Measurements from ENCODE around the gene CDK5RAP2.

CDK5RAP2 gene

GRCh38 chr9:120402741-120403542 is 177.0 kb downstream of the CDK5RAP2 start:
- no peak overlapping the region for H3K9ac ChIP-seq (ENCODE audit: low read depth in 1 of 2, low read length in 2 of 2)
- H3K4me1 ChIP-seq (ENCODE audit: control insufficient read depth in 1 of 2, insufficient read depth in 2 of 2, low read length in 2 of 2): no peaks in the 10 kb centered on the region
- H3K36me3 ChIP-seq (ENCODE audit: control insufficient read depth in 1 of 2, insufficient read depth in 2 of 2, low read length in 2 of 2): peaks cover 30 to 79% of the 10 kb centered on the region in 2 donors
- H3K27ac ChIP-seq (ENCODE audit: low read depth, low read length): no peak overlapping the region
- no peaks in the 10 kb centered on the region for H3K27me3 ChIP-seq (ENCODE audit: control insufficient read depth in 1 of 2, insufficient read depth in 2 of 2, low read length in 2 of 2)
- no peak overlapping the region for H3K4me3 ChIP-seq (ENCODE audit: low read depth in 1 of 2, low read length in 2 of 2)
- no peaks in the 10 kb centered on the region for H3K9me3 ChIP-seq (ENCODE audit: control insufficient read depth in 1 of 2, low read length in 2 of 2)

GRCh38 chr9:120399940-120400339 is 180.0 kb downstream of the CDK5RAP2 start:
- Histone ChIP-seq H3K36me3 (ENCODE audit: control insufficient read depth in 1 of 2, insufficient read depth in 2 of 2, low read length in 2 of 2) (peaks cover 27 to 76% of the 10 kb centered on the region in 2 donors), H3K4me1 (ENCODE audit: control insufficient read depth in 1 of 2, insufficient read depth in 2 of 2, low read length in 2 of 2) (no peaks in the 10 kb centered on the region), H3K27ac (ENCODE audit: low read depth, low read length) (no peak overlapping the region), H3K27me3 (ENCODE audit: control insufficient read depth in 1 of 2, insufficient read depth in 2 of 2, low read length in 2 of 2) (no peaks in the 10 kb centered on the region), H3K9me3 (ENCODE audit: control insufficient read depth in 1 of 2, low read length in 2 of 2) (no peaks in the 10 kb centered on the region), H3K4me3 (ENCODE audit: low read depth in 1 of 2, low read length in 2 of 2) (no peak overlapping the region), H3K9ac (ENCODE audit: low read depth in 1 of 2, low read length in 2 of 2) (no peak overlapping the region)

- Histone ChIP-seq H3K27ac (ENCODE audit: low read depth, low read length) (no peak overlapping the region), H3K36me3 (ENCODE audit: control insufficient read depth in 1 of 2, insufficient read depth in 2 of 2, low read length in 2 of 2) (peaks cover 34 to 71% of the 10 kb centered on the region in 2 donors), H3K4me1 (ENCODE audit: control insufficient read depth in 1 of 2, insufficient read depth in 2 of 2, low read length in 2 of 2) (no peaks in the 10 kb centered on the region), H3K27me3 (ENCODE audit: control insufficient read depth in 1 of 2, insufficient read depth in 2 of 2, low read length in 2 of 2) (no peaks in the 10 kb centered on the region), H3K9ac (ENCODE audit: low read depth in 1 of 2, low read length in 2 of 2) (no peak overlapping the region), H3K4me3 (ENCODE audit: low read depth in 1 of 2, low read length in 2 of 2) (no peak overlapping the region), H3K9me3 (ENCODE audit: control insufficient read depth in 1 of 2, low read length in 2 of 2) (no peaks in the 10 kb centered on the region)
These were observed 181.7 kb downstream of the CDK5RAP2 start for GRCh38 chr9:120398286-120398685.

GRCh38 chr9:120397453-120397852 is 182.5 kb downstream of the CDK5RAP2 start:
- H3K4me3 ChIP-seq (ENCODE audit: low read depth in 1 of 2, low read length in 2 of 2): no peak overlapping the region
- H3K9ac ChIP-seq (ENCODE audit: low read depth in 1 of 2, low read length in 2 of 2): no peak overlapping the region
- no peaks in the 10 kb centered on the region for H3K27me3 ChIP-seq (ENCODE audit: control insufficient read depth in 1 of 2, insufficient read depth in 2 of 2, low read length in 2 of 2)
- H3K27ac ChIP-seq (ENCODE audit: low read depth, low read length): no peak overlapping the region
- H3K4me1 ChIP-seq (ENCODE audit: control insufficient read depth in 1 of 2, insufficient read depth in 2 of 2, low read length in 2 of 2): no peaks in the 10 kb centered on the region
- peaks cover 41 to 71% of the 10 kb centered on the region in 2 donors for H3K36me3 ChIP-seq (ENCODE audit: control insufficient read depth in 1 of 2, insufficient read depth in 2 of 2, low read length in 2 of 2)
- H3K9me3 ChIP-seq (ENCODE audit: control insufficient read depth in 1 of 2, low read length in 2 of 2): no peaks in the 10 kb centered on the region

GRCh38 chr9:120396931-120397330 is 183.0 kb downstream of the CDK5RAP2 start:
- Histone ChIP-seq H3K4me3 (ENCODE audit: low read depth in 1 of 2, low read length in 2 of 2) (no peak overlapping the region), H3K9ac (ENCODE audit: low read depth in 1 of 2, low read length in 2 of 2) (no peak overlapping the region), H3K9me3 (ENCODE audit: control insufficient read depth in 1 of 2, low read length in 2 of 2) (no peaks in the 10 kb centered on the region), H3K27me3 (ENCODE audit: control insufficient read depth in 1 of 2, insufficient read depth in 2 of 2, low read length in 2 of 2) (no peaks in the 10 kb centered on the region), H3K4me1 (ENCODE audit: control insufficient read depth in 1 of 2, insufficient read depth in 2 of 2, low read length in 2 of 2) (no peaks in the 10 kb centered on the region), H3K27ac (ENCODE audit: low read depth, low read length) (no peak overlapping the region), H3K36me3 (ENCODE audit: control insufficient read depth in 1 of 2, insufficient read depth in 2 of 2, low read length in 2 of 2) (peaks cover 47 to 72% of the 10 kb centered on the region in 2 donors)

- Histone ChIP-seq H3K36me3 (ENCODE audit: control insufficient read depth in 1 of 2, insufficient read depth in 2 of 2, low read length in 2 of 2) (peaks cover 52 to 78% of the 10 kb centered on the region in 2 donors), H3K4me3 (ENCODE audit: low read depth in 1 of 2, low read length in 2 of 2) (no peak overlapping the region), H3K9ac (ENCODE audit: low read depth in 1 of 2, low read length in 2 of 2) (no peak overlapping the region), H3K27me3 (ENCODE audit: control insufficient read depth in 1 of 2, insufficient read depth in 2 of 2, low read length in 2 of 2) (no peaks in the 10 kb centered on the region), H3K9me3 (ENCODE audit: control insufficient read depth in 1 of 2, low read length in 2 of 2) (no peaks in the 10 kb centered on the region), H3K4me1 (ENCODE audit: control insufficient read depth in 1 of 2, insufficient read depth in 2 of 2, low read length in 2 of 2) (no peaks in the 10 kb centered on the region), H3K27ac (ENCODE audit: low read depth, low read length) (no peak overlapping the region)
These were observed 183.5 kb downstream of the CDK5RAP2 start for GRCh38 chr9:120396418-120396817.

- H3K4me1 ChIP-seq (ENCODE audit: control insufficient read depth in 1 of 2, insufficient read depth in 2 of 2, low read length in 2 of 2): no peaks in the 10 kb centered on the region
- no peak overlapping the region for H3K9ac ChIP-seq (ENCODE audit: low read depth in 1 of 2, low read length in 2 of 2)
- H3K27me3 ChIP-seq (ENCODE audit: control insufficient read depth in 1 of 2, insufficient read depth in 2 of 2, low read length in 2 of 2): no peaks in the 10 kb centered on the region
- peaks cover 51 to 79% of the 10 kb centered on the region in 2 donors for H3K36me3 ChIP-seq (ENCODE audit: control insufficient read depth in 1 of 2, insufficient read depth in 2 of 2, low read length in 2 of 2)
- H3K27ac ChIP-seq (ENCODE audit: low read depth, low read length): no peak overlapping the region
- no peaks in the 10 kb centered on the region for H3K9me3 ChIP-seq (ENCODE audit: control insufficient read depth in 1 of 2, low read length in 2 of 2)
- no peak overlapping the region for H3K4me3 ChIP-seq (ENCODE audit: low read depth in 1 of 2, low read length in 2 of 2)
These were observed 184.6 kb downstream of the CDK5RAP2 start for GRCh38 chr9:120395376-120395775.

- Histone ChIP-seq H3K27me3 (ENCODE audit: control insufficient read depth in 1 of 2, insufficient read depth in 2 of 2, low read length in 2 of 2) (no peaks in the 10 kb centered on the region), H3K4me1 (ENCODE audit: control insufficient read depth in 1 of 2, insufficient read depth in 2 of 2, low read length in 2 of 2) (no peaks in the 10 kb centered on the region), H3K36me3 (ENCODE audit: control insufficient read depth in 1 of 2, insufficient read depth in 2 of 2, low read length in 2 of 2) (peaks cover 44 to 76% of the 10 kb centered on the region in 2 donors), H3K9me3 (ENCODE audit: control insufficient read depth in 1 of 2, low read length in 2 of 2) (no peaks in the 10 kb centered on the region), H3K4me3 (ENCODE audit: low read depth in 1 of 2, low read length in 2 of 2) (no peak overlapping the region), H3K27ac (ENCODE audit: low read depth, low read length) (no peak overlapping the region), H3K9ac (ENCODE audit: low read depth in 1 of 2, low read length in 2 of 2) (no peak overlapping the region)
These were observed 185.8 kb downstream of the CDK5RAP2 start for GRCh38 chr9:120394058-120394669.

GRCh38 chr9:120393386-120394057 is 186.4 kb downstream of the CDK5RAP2 start:
- Histone ChIP-seq H3K4me3 (ENCODE audit: low read depth in 1 of 2, low read length in 2 of 2) (no peak overlapping the region), H3K4me1 (ENCODE audit: control insufficient read depth in 1 of 2, insufficient read depth in 2 of 2, low read length in 2 of 2) (no peaks in the 10 kb centered on the region), H3K9ac (ENCODE audit: low read depth in 1 of 2, low read length in 2 of 2) (no peak overlapping the region), H3K36me3 (ENCODE audit: control insufficient read depth in 1 of 2, insufficient read depth in 2 of 2, low read length in 2 of 2) (peaks cover 47 to 77% of the 10 kb centered on the region in 2 donors), H3K27me3 (ENCODE audit: control insufficient read depth in 1 of 2, insufficient read depth in 2 of 2, low read length in 2 of 2) (no peaks in the 10 kb centered on the region), H3K27ac (ENCODE audit: low read depth, low read length) (no peak overlapping the region), H3K9me3 (ENCODE audit: control insufficient read depth in 1 of 2, low read length in 2 of 2) (no peaks in the 10 kb centered on the region)

GRCh38 chr9:120392711-120393110 is 187.3 kb downstream of the CDK5RAP2 start:
- Histone ChIP-seq H3K4me1 (ENCODE audit: control insufficient read depth in 1 of 2, insufficient read depth in 2 of 2, low read length in 2 of 2) (no peaks in the 10 kb centered on the region), H3K27ac (ENCODE audit: low read depth, low read length) (no peak overlapping the region)

More at GRCh38 chr9:120392711-120393110, 187.3 kb downstream of the CDK5RAP2 start:
- H3K9ac ChIP-seq (ENCODE audit: low read depth in 1 of 2, low read length in 2 of 2): no peak overlapping the region
- no peaks in the 10 kb centered on the region for H3K9me3 ChIP-seq (ENCODE audit: control insufficient read depth in 1 of 2, low read length in 2 of 2)
- H3K4me3 ChIP-seq (ENCODE audit: low read depth in 1 of 2, low read length in 2 of 2): no peak overlapping the region
- peaks cover 47 to 78% of the 10 kb centered on the region in 2 donors for H3K36me3 ChIP-seq (ENCODE audit: control insufficient read depth in 1 of 2, insufficient read depth in 2 of 2, low read length in 2 of 2)
- H3K27me3 ChIP-seq (ENCODE audit: control insufficient read depth in 1 of 2, insufficient read depth in 2 of 2, low read length in 2 of 2): no peaks in the 10 kb centered on the region

Measured in duodenal mucosa (tissue), 2 donors.